HG02763 (cell line): ENCODE measurements around the gene CMAS.

Source experiments
- ATAC-seq: cut with Tn5 transposase; IDR thresholded peaks from one replicate; pipeline ENCODE4 v1.9.1; 2021; ENCODE audit warnings: mild to moderate bottlenecking, moderate library complexity; ENCODE audit not compliant: unreplicated experiment

Gene CMAS

DNA sequence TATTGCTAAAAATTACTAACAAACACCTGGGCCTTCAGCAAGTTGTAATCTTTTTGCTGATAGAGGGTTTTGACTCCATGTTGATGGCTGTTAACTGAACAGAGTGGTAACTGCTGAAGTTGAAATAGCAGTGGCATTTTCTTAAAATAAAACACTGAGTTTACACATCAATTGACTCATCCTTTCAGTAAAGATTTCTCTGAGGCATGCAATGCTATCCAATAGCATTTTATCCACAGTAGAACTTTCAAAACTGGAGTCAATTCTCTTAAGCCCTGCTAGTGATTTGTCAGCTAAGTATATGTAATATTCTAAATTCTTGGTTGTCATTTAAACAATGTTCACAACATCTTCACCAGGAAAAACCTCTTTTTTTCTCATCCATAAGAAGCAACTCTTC is 59.5 kb downstream of the CMAS start:
- no peak for ATAC-seq

DNA sequence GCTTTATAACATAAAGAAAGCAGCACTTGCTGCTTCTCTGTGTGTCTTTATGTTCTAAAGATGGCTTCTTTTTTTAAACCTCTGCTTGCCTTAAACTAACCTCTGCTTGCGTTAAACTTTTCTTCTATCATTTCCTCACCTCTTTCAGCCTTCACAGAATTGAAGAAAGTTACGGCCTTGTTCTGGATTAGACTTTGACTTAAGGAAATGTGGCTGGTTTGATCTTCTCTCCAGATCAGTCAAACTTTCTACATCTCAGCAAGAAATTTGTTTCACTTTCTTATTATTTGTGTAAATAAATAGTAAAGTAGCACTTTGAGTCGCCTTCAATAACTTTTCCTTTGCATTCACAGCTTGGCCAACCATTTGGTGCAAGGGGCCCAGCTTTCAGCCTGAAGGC is 64.2 kb downstream of the CMAS start:
- ATAC-seq = no peak
